H1 (cell line): Measurements from ENCODE around the gene ANGPTL4. TPM values are rescaled to one million over a fixed set of nuclear protein-coding genes. Genes with fewer than 3 reads are reported as not detected.

Experiments used
- polyA plus RNA-seq, 7 experiments: library from polyadenylated mRNA; depleted of rRNA in 3 of 7; stranded (reverse) in 5 of 7; unstranded in 2 of 7; fragments of >200 nt in 5 of 7; fragments of 200-250 nt in 2 of 7; gene quantifications; 1 replicate in 5 of 7; 2 replicates in 1 of 7; 4 replicates in 1 of 7; pipeline versions ENCODE4 v1.2.1 to v1.2.3, GENCODE V29; 2011 to 2013; ENCODE audit warnings: missing spikeins in 2 of 7, mixed read lengths in 2 of 7
- total RNA-seq: library from RNA; stranded (reverse); fragmentation: NEBNext Ultra II Directional; extraction: Animal tissue kit (Norgen Biotek cat#: 25700); gene quantifications from 2 replicates; pipeline ENCODE4 v1.2.1, GENCODE V29; 2021
- TF ChIP-seq, protein P1 (sequence below), 3 experiments: IDR thresholded peaks; 1 replicate in 2 of 3; 2 replicates in 1 of 3; pipeline versions ENCODE4 v1.5.1 to v1.6.1; 2011; ENCODE audit warnings: low read length in 3 of 3, mild to moderate bottlenecking in 3 of 3, inconsistent platforms in 2 of 3, low read depth in 1 of 3, moderate library complexity in 1 of 3; ENCODE audit not compliant: insufficient read depth in 1 of 3; ENCODE audit errors: control extremely low read depth in 1 of 3

The ANGPTL4 gene
- total and polyA plus RNA-seq, 2 of the 8 experiments (the other 6 are each of a cell fraction or from before 2014, with no cell fraction given): 2.3 to 6.5 TPM

DNA sequence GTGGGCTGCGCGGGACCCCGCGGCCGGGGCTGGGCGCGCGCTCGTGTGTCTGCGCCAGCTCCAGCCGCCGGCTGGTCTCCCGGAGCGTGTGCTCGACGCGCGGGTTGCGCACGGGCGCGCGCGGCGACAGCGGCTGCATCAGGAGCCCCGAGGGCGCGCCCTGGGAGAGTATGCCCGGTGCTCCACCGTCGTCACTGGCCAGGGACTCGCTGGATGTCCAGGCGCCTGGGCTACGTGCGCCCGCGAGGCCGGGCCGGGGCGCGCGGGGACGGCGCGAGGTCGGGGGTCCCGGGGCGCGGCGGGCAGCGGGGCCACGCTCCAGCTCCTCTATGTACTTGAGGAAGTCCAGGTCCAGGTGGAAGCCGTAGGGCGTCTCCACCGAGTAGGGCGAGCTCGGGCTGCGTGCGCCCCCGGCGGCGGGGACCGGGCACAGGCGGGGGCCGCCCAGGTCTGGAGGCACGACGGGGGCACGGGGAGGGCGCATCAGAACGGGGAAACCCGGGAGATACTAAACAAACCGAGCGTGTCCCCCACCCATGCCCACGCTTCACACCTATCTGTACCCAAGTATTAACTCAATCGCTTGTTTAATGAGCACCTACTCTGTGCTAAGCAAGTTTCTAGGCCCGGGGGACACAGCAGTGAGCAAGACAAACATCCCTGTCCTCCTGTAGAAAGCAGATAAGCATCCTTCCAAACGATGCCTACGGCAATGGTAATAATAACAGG is 28.4 kb upstream of the ANGPTL4 start (continued):
- TF ChIP-seq, protein P1, sequence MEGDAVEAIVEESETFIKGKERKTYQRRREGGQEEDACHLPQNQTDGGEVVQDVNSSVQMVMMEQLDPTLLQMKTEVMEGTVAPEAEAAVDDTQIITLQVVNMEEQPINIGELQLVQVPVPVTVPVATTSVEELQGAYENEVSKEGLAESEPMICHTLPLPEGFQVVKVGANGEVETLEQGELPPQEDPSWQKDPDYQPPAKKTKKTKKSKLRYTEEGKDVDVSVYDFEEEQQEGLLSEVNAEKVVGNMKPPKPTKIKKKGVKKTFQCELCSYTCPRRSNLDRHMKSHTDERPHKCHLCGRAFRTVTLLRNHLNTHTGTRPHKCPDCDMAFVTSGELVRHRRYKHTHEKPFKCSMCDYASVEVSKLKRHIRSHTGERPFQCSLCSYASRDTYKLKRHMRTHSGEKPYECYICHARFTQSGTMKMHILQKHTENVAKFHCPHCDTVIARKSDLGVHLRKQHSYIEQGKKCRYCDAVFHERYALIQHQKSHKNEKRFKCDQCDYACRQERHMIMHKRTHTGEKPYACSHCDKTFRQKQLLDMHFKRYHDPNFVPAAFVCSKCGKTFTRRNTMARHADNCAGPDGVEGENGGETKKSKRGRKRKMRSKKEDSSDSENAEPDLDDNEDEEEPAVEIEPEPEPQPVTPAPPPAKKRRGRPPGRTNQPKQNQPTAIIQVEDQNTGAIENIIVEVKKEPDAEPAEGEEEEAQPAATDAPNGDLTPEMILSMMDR (IDR thresholded peaks at IDR 0.05; ENCODE audit: control extremely low read depth in 1 of 3, insufficient read depth in 1 of 3, low read depth in 1 of 3, low read length in 3 of 3): peak; percentile 42 to 70 (median 53); a peak in 3 of 4 replicates
